ENCODE measurements around the gene PJVK. TPM values are rescaled to one million over a fixed set of nuclear protein-coding genes. Genes with fewer than 3 reads are reported as not detected.

PJVK gene
- total and polyA plus RNA-seq, 2 experiments from 2014 or later: 1.6 to 2.1 TPM

- H3K4me3 ChIP-seq: no peak overlapping the region; the same call in 1 of the 2 replicates
- Mint-ChIP-seq H3K27me3 (ENCODE audit: insufficient read depth, low read depth, poor library complexity) (peaks cover 2% of the 10 kb centered on the region), H3K4me1 (peaks cover 27% of the 10 kb centered on the region), H3K36me3 (ENCODE audit: low read depth) (no peaks in the 10 kb centered on the region; the same call in 2 of the 3 replicates), H3K27ac (no peak overlapping the region), H3K4me3 (peak overlapping the region; percentile 90), H3K9me3 (no peaks in the 10 kb centered on the region; the same call in 2 of the 3 replicates)
- ATAC-seq: no peak
- H4K20me1 ChIP-seq (replicated peaks; ENCODE audit: insufficient read depth): peaks cover 3% of the 10 kb centered on the region; the same call in 1 of the 2 replicates
- peak; percentile 8 for DNase-seq (ENCODE audit: low spot score)
- peaks cover 2% of the 10 kb centered on the region; the same call in 1 of the 2 replicates for H3F3A ChIP-seq (replicated peaks; ENCODE audit: low read depth)
- H2AFZ ChIP-seq: no peak overlapping the region
- H3K27ac ChIP-seq (ENCODE audit: low read depth): no peak overlapping the region
- TF ChIP-seq JUNB (IDR thresholded peaks at IDR 0.05; ENCODE audit: unreplicated experiment): no peak
- no peak for TF ChIP-seq POLR2AphosphoS5 (IDR thresholded peaks at IDR 0.05; ENCODE audit: low read depth)
- no peak for TF ChIP-seq EZH2 (IDR thresholded peaks at IDR 0.05; ENCODE audit: low read depth, unreplicated experiment)
- TF ChIP-seq ETS1 (IDR thresholded peaks at IDR 0.05): no peak
- no peak for TF ChIP-seq ZNF462 (CRISPR knock-in tag; IDR thresholded peaks at IDR 0.05)
- no peak for TF ChIP-seq CREB1 (CRISPR knock-in tag; IDR thresholded peaks at IDR 0.05; ENCODE audit: low read depth)
- no peak for TF ChIP-seq EZH2phosphoT487 (IDR thresholded peaks at IDR 0.05; ENCODE audit: unreplicated experiment)
- no peak for TF ChIP-seq NANOG (IDR thresholded peaks at IDR 0.05; ENCODE audit: borderline replicate concordance)
- TF ChIP-seq ZNF114 (CRISPR knock-in tag; IDR thresholded peaks at IDR 0.05): no peak
- no peak for TF ChIP-seq REST (IDR thresholded peaks at IDR 0.05; ENCODE audit: unreplicated experiment)
- no peak for TF ChIP-seq ZNF331 (CRISPR knock-in tag; IDR thresholded peaks at IDR 0.05; ENCODE audit: low read depth)
- no peak for TF ChIP-seq CTCF (conservative IDR thresholded peaks at IDR 0.05; ENCODE audit: low read depth in 2 of 2)
- no peak for TF ChIP-seq STAT1 (IDR thresholded peaks at IDR 0.05; ENCODE audit: unreplicated experiment)
- H3K4me2 ChIP-seq: peak overlapping the region; percentile 97
- H3K79me2 ChIP-seq (replicated peaks; ENCODE audit: insufficient read depth): peaks cover 38% of the 10 kb centered on the region
- H3K36me3 ChIP-seq (ENCODE audit: insufficient read depth): no peaks in the 10 kb centered on the region
- H3K4me1 ChIP-seq (ENCODE audit: insufficient read depth): peaks cover 16% of the 10 kb centered on the region; the same call in 1 of the 2 replicates
- no peaks in the 10 kb centered on the region for H3K9me2 ChIP-seq (ENCODE audit: insufficient read depth)
- 0 out of 2 replicates have a peak, but pooled peaks cover 8% of the 10 kb centered on the region for H3K27me3 ChIP-seq (ENCODE audit: insufficient read depth)
Measured at GRCh38 chr2:178482437-178482836, 31.3 kb downstream of the PJVK start.

Measured in GM23338 (cell line).